ENCODE results near the gene ZNF791. TPM values are rescaled to one million over a fixed set of nuclear protein-coding genes. Genes with fewer than 3 reads are reported as not detected.
"Not testable (repeated sequence)": the region's sequence is repeated elsewhere in the genome, so short reads cannot be mapped to it uniquely, and the experiment has no call there.

Gene ZNF791
- 17.4 and 20.3 TPM in 2 replicates for total RNA-seq

- TF ChIP-seq, protein P1, sequence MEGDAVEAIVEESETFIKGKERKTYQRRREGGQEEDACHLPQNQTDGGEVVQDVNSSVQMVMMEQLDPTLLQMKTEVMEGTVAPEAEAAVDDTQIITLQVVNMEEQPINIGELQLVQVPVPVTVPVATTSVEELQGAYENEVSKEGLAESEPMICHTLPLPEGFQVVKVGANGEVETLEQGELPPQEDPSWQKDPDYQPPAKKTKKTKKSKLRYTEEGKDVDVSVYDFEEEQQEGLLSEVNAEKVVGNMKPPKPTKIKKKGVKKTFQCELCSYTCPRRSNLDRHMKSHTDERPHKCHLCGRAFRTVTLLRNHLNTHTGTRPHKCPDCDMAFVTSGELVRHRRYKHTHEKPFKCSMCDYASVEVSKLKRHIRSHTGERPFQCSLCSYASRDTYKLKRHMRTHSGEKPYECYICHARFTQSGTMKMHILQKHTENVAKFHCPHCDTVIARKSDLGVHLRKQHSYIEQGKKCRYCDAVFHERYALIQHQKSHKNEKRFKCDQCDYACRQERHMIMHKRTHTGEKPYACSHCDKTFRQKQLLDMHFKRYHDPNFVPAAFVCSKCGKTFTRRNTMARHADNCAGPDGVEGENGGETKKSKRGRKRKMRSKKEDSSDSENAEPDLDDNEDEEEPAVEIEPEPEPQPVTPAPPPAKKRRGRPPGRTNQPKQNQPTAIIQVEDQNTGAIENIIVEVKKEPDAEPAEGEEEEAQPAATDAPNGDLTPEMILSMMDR (IDR thresholded peaks at IDR 0.05; ENCODE audit: insufficient read depth, low read depth, low read length): no peak
- peak within 1 kb of the TSS; percentile 100 for H3K4me3 ChIP-seq (ENCODE audit: low read depth, low read length)
- peak; percentile 98 for DNase-seq (ENCODE audit: low read depth)
These were observed at the start of gene ZNF791, which contains the start of gene ZNF490 for GRCh38 chr19:12610540-12611360. Gene ZNF791 (plus strand): TSS chr19:12610920. CDS start chr19:12611080, 160 bp downstream. Gene ZNF490 (minus strand): TSS chr19:12610813. CDS start chr19:12610680, 133 bp downstream.

DNA sequence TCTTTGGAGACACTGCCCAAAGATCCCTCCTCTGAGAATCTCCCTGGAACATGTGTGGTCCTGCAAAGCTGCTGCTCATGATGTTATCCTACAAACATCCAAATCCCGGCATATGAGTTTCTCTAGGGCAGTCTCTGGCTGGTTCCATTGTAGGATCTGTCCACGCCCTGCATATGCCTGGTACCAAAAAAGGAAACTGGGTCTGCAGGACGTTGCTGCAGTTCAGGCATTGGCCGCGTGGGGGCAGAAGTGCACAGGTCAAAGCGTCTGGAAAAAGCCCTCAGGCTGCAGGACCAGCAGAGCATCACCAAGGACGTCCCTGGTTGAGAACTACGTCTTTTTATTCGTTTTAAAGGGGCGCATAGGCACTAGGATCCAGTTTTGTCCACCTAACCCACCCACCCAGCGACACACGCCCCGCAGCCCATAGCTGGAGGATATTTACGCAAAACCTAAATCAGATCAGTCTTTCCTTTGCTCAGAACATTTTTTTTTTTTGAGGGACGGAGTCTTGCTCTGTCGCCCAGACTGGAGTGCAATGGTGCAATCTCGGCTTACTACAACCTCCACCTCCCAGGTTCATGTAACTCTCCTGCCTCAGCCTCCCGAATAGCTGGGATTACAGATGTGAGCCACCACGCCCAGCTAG lies 46.6 kb upstream of the ZNF791 start:
- H3K4me3 ChIP-seq (ENCODE audit: low read depth, low read length): no peak overlapping the region
- DNase-seq (ENCODE audit: low read depth): peak; percentile 87
- TF ChIP-seq, protein P1 (IDR thresholded peaks at IDR 0.05; ENCODE audit: insufficient read depth, low read depth, low read length): peak; percentile 97

- not testable (repeated sequence) for DNase-seq (ENCODE audit: low read depth); H3K4me3 ChIP-seq (ENCODE audit: low read depth, low read length)
These were observed 44.3 kb upstream of the ZNF791 start for GRCh38 chr19:12566380-12566779.

DNA sequence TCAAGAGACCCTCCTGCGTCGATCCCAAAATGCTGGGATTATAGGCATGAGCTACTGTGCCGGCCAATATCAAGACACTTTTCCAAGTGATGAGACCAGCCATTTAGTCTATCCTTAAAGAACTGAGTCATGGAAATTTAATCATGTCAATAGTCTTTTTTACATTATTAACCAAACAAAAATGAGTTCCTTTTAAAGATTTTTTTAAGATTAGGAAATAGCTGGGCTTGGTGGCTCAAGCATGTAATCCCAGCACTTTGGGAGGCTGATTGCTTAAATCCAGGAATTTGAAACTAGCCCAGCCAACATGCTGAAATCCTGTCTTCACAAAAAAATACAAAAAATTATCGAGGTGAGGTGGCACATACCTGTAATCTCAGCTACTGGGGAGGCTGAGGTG lies 42.8 kb upstream of the ZNF791 start:
- TF ChIP-seq, protein P1 (IDR thresholded peaks at IDR 0.05; ENCODE audit: insufficient read depth, low read depth, low read length): no peak
- peak; percentile 19 for DNase-seq (ENCODE audit: low read depth)

GRCh38 chr19:12574036-12574435 lies 36.7 kb upstream of the ZNF791 start:
- TF ChIP-seq, protein P1 (IDR thresholded peaks at IDR 0.05; ENCODE audit: insufficient read depth, low read depth, low read length): no peak
- H3K4me3 ChIP-seq (ENCODE audit: low read depth, low read length): no peak overlapping the region
- DNase-seq (ENCODE audit: low read depth): no peak

More for the DNA sequence above, 42.8 kb upstream of the ZNF791 start:
- no peak overlapping the region for H3K4me3 ChIP-seq (ENCODE audit: low read depth, low read length)

GRCh38 chr19:12578641-12579040 lies 32.1 kb upstream of the ZNF791 start:
- H3K4me3 ChIP-seq (ENCODE audit: low read depth, low read length): no peak overlapping the region

More at GRCh38 chr19:12578641-12579040, 32.1 kb upstream of the ZNF791 start:
- TF ChIP-seq, protein P1 (IDR thresholded peaks at IDR 0.05; ENCODE audit: insufficient read depth, low read depth, low read length): no peak
- no peak for DNase-seq (ENCODE audit: low read depth)

Data from fibroblast of villous mesenchyme (primary cell).